DMS53 treated with DMSO at 0.1 percent for 48 hours (cell line): ENCODE measurements around the gene SULF2.

ENCODE experiments used
- DNase-seq: peaks from one replicate; lab custom pipeline; 2025; ENCODE audit not compliant: unreplicated experiment; lab: John Stamatoyannopoulos, UW

The SULF2 gene

DNA sequence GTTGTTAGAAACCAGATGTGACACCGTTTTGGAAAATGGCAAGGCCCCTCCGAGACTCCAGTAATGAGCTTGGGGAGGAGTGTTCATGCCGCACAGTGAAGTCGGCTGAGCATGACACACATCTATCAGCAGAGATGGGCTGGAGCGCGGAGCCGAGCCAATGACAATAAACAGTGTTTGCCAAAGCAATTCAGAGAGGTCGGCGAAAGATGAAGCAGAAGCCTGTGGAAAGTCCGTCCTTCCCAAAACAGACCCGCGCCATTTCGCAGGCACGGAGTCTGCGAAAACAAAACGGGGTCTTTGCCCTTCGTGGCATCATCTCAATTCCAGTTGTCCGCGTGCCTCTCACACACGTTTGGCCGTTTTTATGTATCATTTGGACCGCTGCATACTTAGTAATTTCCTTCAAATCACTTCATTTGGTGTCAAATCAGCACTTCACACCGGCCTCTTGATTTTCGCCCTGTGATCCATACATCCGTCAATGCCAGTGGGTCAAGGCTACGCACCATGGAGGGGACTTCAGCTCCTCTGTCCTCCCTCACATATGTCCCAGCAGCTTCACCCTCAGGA is 71.3 kb downstream of the SULF2 start:
- no peak for DNase-seq

DNA sequence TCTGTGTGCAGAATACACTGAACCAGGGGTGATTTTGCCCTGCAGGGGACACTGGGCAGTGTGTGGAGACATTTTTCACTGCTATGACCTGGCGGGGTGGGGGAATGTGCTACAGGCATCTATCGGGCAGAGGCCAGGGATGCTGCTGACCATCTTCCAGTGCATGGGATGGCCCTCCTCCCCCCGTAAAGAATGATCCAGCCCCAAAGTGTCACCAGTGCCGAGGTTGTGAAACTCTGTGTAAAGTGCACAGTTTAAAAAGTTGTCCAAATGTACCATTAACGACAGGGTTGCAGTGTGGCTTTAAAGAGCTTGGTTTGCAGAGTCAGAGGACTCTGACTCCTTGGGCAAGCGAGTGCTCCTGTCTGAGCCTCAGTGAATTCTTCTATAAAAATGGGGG is 72.1 kb downstream of the SULF2 start:
- no peak for DNase-seq

DNA sequence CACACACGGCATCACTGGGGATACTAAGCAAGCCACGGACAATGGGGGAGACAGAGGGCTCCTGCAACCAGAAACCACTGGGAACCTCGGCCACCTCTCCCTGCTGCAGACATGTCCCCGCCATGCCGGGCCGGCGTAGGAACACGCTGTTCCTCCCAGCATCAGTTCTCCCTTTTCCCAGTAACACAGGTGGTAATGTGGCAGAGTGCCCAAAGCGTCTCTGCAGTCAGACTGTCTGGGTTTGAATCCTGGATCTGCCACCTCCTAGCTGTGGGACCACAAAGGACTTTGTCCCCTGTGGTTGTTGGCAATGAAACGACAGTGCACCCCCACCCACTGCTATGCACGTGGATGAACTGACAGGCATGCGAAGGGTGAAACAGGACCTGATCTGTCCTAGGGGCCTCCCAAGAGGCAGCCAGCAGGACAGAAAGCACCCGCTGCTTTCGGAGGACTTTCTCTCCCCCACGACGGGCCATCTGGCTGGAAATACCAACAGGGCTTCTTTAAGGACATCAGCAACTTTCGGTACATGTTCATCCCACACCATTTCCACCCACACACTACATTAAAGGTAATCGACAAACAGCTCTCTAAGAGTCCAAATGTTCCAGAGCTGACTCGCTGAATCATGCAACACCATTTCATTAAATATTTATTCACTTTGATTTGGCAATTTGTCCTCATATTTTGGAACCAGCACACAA is 74.1 kb downstream of the SULF2 start:
- DNase-seq, result no peak

DNA sequence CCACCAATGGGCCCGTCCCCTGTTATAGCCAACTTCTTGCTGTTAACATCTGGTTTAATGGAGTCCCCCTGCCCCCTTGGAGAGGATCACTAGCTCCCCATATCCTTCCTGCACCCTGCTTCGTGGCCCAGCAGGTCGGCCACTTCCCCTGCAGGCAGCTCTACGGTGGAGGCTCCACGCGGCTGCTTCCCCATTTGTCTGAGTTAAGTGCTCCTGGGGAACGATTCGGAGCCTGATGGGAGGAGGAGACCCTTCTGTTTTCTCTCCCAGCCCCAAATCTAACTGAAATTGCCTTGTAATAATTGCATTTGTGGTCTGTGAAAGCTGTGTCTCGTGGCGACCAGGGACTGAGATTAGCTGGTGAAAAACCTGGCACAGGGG is 74.6 kb downstream of the SULF2 start:
- DNase-seq, result no peak

DNA sequence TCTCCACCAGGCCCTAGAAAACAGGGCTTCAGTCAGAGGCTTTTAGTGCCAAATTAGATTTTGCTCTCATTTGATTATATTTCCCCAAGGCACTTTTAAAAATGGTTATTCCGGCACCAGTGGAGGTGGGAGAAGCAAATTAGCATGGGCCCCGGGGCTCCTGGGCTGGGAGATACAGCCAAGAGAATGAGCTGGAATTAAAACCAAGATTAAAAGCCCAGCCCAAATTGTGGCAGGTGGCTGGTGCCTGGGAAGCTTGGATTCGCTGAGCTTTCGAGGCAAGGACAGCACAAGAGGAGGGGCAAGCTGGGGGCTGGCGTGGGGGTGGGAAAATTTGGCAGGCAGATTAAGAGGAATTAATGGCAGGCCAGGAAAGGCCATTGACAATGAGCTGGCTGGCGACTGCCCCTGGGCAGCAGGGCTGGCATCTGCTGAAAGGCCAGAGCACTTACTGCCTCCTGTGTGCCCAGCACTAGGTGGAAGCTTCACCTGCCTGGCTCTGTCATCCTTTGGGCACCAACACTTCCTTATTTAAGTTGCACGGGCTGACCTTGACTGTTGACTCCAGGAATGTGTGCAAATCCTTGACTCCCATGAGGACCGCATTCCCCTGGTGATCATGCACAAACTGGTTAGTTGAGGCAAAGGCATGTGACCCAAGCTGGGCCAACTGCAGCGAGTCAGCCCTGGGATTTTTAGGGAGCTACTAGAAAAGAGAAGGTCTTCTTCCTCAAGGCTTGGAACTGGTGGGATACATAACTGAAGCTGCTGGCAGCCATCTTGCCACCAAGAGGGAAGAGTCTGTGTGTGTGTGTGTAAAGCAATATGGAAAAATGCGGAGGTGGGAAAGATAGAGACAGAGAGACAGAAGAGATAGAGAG is 76.1 kb downstream of the SULF2 start:
- no peak for DNase-seq

DNA sequence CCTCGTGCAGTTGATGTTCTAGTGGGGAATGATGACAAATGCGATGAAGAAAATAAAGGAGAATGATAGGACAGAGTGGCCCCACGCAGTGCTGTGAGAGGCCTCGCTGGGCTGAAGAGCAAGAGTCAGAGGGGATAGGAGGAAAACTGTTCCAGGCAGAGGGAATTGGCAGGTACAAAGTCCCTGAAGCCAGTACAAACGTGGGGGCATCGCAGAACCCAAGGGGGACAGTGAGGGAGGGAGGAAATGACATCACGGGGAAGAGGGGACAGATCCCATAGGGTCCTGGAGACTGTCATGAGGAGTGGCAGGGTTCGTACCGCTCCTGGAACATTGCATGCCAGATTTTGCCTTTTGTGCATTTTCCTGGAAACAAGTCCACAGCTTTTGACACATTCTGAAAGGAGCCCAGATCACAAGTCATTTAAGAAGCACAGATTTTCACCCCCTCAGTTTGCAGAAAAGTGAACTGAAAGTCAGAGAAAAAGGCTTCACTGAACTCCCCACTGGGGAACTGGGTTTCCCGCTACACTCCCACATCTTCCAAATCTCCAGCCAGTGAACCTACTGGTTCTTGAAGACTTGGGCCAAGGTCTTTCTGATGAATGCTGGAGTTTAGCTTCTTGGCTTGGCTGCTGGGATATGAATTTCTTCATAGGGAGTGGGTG is 77.0 kb downstream of the SULF2 start:
- no peak for DNase-seq

DNA sequence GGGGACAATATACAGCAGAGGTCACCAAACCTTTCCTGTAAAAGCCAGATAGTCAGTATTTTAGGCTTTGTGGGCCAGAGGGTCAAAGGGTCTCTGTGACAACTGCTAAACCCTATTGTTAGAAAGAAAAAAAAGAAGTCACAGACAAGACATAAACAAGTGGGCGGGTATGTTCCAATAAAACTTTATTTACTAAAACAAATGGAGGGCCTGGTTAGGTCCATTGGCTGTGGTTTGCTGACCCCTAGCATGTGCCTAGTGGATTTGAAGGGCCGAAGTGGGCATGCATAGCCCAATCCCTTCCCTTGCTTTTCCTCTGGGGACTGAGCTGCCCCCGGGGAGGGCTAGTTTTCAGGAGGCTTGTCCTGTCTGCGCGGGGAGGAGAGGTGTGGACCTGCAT is 78.9 kb downstream of the SULF2 start:
- DNase-seq, result no peak

DNA sequence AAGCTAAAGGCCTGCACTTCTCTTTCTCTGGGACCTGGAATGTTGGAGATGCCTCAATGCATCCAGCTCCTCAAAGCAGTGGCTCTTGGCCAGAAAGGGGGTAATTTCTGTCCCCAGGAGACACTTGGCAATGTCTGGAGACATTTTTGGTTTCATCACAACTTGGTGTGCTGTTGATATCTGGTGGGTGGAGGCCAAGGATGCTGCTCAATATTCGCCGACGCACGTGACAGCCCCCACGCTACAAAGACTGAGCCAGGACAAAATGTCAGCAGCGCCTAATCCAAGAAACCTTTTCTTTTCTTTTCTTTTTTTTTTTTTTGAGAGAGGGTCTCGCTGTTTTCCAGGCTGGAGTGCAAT is 79.8 kb downstream of the SULF2 start:
- DNase-seq, result no peak

DNA sequence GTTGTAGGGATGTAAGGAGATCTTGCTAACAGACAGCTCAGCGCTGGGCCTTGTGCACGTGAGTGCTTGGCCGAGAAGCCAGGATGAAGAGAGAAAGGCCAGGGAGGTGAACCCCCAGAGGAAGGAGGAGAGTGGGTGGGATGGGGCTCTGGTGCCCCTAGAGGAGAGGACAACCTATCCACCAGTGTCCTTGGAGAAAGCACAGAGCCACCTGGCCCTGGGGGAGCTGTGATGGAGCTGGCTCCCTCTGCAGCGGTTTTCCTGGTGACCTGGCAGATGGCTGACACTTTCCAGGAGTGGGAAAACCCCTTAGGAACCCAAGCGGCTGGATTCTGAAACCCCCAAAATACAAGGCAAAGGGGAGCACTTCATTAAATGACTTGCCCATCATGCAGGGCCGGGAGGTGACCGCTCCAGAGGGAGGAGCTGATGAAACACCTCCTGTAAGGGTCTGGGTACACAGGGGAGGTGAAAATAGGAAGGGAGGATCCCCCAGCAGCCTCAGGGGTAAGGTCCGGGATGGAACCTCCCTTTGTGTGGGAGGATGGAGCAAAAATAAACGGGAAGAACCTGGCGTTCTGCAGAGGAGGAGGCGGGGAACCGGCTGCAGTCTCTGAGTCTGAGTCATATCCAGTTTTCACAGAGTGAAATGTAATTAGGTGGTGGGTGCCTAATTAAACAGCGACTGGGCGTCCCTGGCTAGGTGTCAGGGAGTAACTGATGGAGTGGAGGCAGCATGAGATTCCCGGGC is 80.4 kb downstream of the SULF2 start:
- DNase-seq, result no peak

DNA sequence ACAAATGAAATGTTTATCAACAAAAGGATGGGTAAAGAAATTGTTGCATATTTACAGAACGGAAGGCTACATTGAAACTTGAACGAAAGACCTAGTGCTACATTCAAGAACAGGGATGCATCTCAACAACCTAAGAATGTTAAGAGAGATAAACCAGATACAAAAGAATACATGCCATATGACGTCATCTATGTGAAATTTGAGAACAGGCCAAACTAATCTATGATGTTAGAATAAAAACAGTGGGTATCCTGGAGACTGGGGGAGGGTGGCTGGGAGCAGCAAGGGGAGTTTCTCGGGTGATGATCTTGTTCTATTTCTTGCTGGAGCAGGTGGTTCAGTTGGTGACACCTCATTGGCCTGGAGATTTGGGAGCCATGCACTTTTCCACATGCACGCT is 81.5 kb downstream of the SULF2 start:
- DNase-seq, result no peak

DNA sequence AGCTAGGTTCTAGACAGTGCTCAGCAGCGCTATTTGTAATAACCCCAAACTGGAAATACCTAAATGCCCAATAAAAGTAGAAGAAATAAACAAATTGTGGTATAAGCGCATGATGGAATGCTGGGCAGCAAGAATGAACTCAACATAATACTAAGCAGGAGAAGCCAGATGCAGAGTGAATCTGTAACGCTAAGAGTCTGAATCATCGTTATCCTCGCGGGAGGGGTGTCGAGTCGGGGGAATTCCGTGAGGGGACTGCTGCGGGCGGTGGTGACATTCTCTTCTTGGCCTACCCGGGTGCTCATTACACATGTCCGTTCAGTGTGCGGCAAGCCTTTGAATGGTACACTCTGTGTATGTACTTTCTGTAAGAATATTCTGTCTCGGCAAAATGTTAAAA is 83.7 kb downstream of the SULF2 start:
- DNase-seq, result no peak

DNA sequence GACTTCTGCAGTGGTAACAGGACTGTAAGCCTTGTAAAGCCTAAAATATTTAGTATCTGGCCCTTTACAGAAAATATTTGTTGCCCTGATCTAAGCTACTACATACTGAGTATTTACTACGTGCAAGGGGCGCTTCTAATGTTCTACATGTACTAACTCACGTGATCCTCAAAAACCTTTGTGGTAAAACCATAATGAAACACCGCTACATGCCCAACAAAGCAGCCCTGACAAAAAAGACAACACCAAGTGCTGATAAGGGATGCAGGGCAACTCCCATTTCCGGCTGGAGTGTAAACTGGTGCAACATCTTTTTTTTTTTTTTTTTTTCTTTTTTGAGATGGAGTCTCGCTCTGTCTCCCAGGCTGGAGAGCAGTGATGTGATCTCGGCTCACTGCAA is 85.0 kb downstream of the SULF2 start:
- DNase-seq, result no peak

DNA sequence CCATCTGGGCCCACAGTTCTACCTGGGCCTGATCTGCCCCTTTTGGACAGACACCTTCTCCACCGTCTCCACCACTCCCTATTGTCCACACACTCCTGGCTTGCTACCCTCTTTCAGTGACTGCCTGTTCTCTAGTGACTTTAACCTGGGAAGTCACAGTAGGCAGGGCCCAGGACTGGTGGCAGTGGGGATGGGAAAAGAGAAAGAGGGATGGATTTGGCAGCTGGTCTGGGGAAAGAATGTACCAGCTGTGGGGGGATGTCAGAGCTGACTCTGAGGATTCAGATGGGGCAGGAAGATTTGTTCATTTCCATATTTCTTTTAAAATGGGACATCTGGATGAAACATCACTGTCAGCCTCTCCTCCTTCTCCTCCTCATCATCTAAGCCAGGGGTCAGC is 85.5 kb downstream of the SULF2 start:
- no peak for DNase-seq

DNA sequence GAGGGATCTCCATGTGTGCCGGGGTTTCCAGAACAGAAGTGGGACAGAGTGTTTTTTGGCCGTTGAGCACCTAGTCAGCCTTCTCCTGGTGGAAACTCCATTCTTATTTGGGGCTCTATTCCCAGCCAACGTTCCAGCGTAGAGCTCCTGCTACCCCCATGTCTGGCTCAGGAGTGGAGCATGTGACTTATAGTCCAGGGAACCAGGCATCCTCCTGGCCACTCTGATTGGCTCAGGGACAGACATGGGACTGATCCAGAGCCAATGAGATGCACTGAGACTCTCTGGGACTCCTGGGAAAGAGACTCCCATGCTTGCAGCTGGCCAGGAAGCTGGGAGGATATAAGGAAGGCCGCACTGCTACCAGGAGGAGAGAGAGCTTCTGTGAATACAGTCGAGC is 87.1 kb downstream of the SULF2 start:
- DNase-seq, result no peak

DNA sequence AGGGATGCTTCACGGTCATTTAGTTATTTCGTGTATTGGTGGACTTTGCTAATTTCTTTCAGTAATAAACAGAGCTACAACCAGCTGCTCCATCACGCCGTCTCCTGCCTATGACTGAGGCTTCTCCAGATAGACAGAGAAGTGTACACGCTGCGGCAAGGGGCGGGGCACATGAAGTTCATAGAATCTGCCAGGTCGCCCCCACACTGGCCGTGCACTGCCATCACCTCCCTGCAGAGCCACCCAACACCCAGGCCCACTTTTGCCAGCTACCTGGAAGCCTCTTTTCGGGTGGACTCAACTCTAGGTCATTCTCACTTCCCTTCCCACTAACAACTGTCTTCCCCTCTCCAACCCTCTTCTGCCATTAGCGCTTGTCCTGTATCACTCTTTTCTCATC is 88.4 kb downstream of the SULF2 start:
- DNase-seq, result no peak

DNA sequence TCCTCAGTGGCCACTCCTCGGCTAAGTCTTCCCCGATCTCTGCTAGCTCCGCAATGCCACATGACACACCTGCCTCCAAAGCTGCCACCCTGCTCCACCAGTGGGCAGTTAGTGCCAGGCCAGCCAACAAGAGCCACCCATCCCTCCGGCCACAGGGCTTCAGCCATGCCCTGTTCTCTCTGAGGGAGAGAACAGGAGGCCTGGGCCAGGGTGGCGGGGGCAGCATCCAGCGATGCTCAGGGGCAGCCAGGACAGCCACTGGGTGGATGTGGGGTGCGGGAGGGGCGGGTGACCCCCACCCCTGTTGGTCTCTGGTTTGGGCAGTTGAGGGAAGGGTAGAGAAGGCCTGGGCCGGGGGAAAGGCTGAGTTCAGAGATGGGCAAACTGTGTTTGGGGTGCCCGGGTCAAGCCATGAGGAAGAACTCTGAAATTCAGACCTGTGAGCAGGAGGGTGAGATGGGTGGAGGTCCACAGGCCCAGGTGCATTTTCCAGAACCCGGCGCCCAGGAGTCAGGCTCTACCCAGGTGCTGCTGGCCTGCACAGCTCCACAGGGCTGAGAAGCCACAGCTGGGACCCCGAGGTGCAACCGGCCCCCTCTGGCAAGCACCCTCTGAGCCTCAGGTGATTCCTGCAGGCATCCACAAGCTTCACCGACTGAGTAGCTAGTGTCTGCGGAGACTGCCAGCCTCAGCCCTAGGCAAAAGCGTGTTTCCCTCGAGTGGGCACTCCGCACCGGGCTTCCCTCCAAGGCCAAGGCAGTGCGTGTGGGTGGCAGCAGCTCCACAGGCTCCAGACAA is 91.1 kb downstream of the SULF2 start:
- no peak for DNase-seq

DNA sequence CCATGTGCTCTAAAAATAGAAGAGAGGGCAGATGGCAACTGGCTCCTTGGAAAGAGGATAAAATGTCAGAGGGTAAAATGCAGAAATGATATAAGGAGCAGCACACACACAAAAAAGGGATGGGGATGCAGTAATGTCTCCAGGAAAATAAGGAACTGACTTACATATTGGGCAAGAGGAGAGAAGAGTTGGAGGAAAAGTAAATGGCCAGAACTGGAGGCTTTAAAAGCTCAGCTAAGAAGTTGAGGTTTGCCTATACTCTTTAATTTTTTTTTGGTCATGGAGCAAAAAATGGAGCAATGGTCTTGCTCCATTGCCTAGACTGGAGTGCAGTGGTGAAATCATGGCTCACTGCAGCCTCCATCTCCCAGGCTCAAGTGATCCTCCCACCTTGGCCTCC is 93.7 kb downstream of the SULF2 start:
- DNase-seq, result no peak

DNA sequence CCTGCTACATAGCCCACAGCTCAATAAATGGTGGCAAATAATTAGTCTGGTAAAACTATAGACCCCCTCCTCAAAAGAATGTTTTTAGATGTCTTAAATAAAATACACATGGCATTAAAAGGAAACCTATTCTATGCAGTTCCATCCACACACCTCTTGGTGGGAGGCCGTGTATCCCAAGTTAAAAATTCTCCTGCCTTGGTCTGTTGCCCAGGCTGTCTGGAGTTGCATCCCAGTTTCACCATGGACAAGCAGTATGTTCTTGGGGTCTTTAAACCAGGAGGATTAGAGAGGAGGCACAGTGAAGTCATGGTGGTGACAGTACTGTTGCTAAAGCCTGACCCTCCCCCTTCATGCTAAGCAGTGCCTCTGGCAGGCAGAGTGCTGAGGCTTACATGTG is 95.5 kb downstream of the SULF2 start:
- no peak for DNase-seq

DNA sequence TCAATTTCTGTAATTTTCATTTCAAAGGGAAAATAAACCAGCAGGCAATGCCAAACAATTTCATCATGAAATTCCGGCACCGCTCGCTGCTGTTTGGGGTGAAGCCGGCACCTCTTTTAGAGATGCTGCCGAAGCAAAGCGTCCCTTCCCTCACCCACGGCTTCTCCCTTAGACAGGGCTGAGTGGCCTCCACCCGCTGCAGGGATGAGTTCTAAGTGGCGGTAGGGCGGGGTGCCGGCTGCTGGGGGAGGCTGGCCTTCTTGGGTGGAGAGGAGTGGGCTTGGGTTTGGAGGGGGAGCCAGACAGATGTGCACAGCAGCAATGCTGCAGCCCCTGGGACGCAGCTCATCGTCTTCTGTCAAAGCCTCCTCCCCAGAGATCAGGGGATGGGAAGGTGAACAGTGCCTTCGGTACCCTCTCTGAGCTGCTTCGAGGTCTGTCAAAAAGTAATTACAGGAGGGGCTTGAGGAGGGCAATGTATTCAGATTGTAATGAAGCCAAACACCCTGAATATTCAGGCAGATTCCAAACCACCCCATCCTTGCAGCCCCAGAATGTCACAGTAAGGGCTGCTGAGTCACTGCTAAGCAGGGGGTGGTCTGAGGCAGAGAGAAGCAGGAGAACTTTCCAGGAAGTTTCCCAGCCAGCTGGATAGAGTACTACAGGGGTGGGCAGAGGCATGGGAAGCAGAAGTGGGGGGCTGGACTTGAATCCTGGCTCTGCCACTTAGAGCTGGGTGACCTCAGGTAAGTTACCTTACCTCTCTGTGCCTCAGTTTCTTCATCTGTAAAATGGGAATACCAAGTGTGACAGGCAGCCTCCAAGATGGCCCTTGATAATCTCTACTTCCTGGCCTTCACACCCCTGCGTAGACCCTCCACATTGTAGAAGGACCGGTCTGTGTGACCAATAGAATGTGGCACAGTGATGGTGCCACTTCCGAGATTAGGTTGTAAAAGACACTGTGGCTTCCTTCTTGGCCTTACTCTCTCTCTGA is 96.6 kb downstream of the SULF2 start:
- no peak for DNase-seq
